ENCODE data around the gene ANXA2R. TPM values are rescaled to one million over a fixed set of nuclear protein-coding genes. Genes with fewer than 3 reads are reported as not detected.
A peak's percentile ranks its signal among the peaks of the same experiment; 100 is the strongest.

The ANXA2R gene
- total RNA-seq, 4 donors from 2014 or later, result 0.57 to 2.5 (median 1.6) TPM

- peak; percentile 71 for DNase-seq
- 0% methylated on average over 12 to 28 of the region's 45 CpGs for WGBS, 2 donors
- H3K27me3 ChIP-seq, result no peaks in the 10 kb centered on the region
- H3K9me3 ChIP-seq, result no peaks in the 10 kb centered on the region
- H3K4me3 ChIP-seq, result peak overlapping the region; percentile 64 to 84 (median 81)
- peak overlapping the region; percentile 97 to 99 (median 99) for H3K27ac ChIP-seq
- peaks cover 11 to 45% (median 19%) of the 10 kb centered on the region in 3 donors for H3K4me1 ChIP-seq
- TF ChIP-seq CTCF (IDR thresholded peaks at IDR 0.05), result peak in 2 of 6 experiments; percentile 5 to 7
- TF ChIP-seq POLR2A (IDR thresholded peaks at IDR 0.05), result peak in 3 of 4 donors; percentile 16 to 77 (median 54)
- H3K36me3 ChIP-seq, result peaks cover 6 to 24% (median 14%) of the 10 kb centered on the region in 3 donors
- intact Hi-C loops (cut with DNase I), result loop anchor here (5.0 kb wide), 1 partner anchor 55 kb away; the partner anchor contains the start of gene ZNF131
These were observed 27.0 kb upstream of the ANXA2R start for GRCh38 chr5:43066799-43067741.

GRCh38 chr5:43065948-43066798 lies 26.1 kb upstream of the ANXA2R start:
- TF ChIP-seq CTCF (IDR thresholded peaks at IDR 0.05), result no peak
- TF ChIP-seq POLR2A (IDR thresholded peaks at IDR 0.05), result peak in 2 of 4 donors; percentile 26 to 62
- Histone ChIP-seq H3K4me1 (peaks cover 11 to 45% (median 19%) of the 10 kb centered on the region in 3 donors), H3K36me3 (peaks cover 4 to 15% (median 7%) of the 10 kb centered on the region in 3 donors), H3K9me3 (no peaks in the 10 kb centered on the region), H3K4me3 (peak overlapping the region; percentile 64 to 84 (median 81)), H3K27ac (peak overlapping the region; percentile 97 to 99 (median 99)), H3K27me3 (no peaks in the 10 kb centered on the region)
- no peak for DNase-seq
- WGBS, 2 donors, result 0 to 1% methylated on average over 46 to 57 of the region's 75 CpGs
- intact Hi-C loops (cut with DNase I), result loop anchor here (5.0 kb wide), 1 partner anchor 56 kb away; the partner anchor contains the start of gene ZNF131

GRCh38 chr5:43065387-43065947 lies 25.3 kb upstream of the ANXA2R start:
- peaks cover 11 to 43% (median 19%) of the 10 kb centered on the region in 3 donors for H3K4me1 ChIP-seq
- no peaks in the 10 kb centered on the region for H3K27me3 ChIP-seq
- H3K36me3 ChIP-seq, result peaks cover 0 to 8% (median 0%) of the 10 kb centered on the region in 3 donors
- peak overlapping the region; percentile 64 to 84 (median 81) for H3K4me3 ChIP-seq
- intact Hi-C loops (cut with DNase I), result loop anchor here (5.0 kb wide), 1 partner anchor 57 kb away; the partner anchor contains the start of gene ZNF131
- TF ChIP-seq CTCF (IDR thresholded peaks at IDR 0.05) (no peak), POLR2A (IDR thresholded peaks at IDR 0.05) (no peak)
- peak overlapping the region; percentile 97 to 99 (median 99) for H3K27ac ChIP-seq
- DNase-seq, result no peak
- 1% methylated on average over 18 of the region's 18 CpGs for WGBS, 2 donors
- H3K9me3 ChIP-seq, result no peaks in the 10 kb centered on the region

GRCh38 chr5:43063721-43064171 lies 23.6 kb upstream of the ANXA2R start:
- intact Hi-C loops (cut with DNase I), result no loop called here
- TF ChIP-seq POLR2A (IDR thresholded peaks at IDR 0.05) (no peak), CTCF (IDR thresholded peaks at IDR 0.05) (no peak)
- Histone ChIP-seq H3K27me3 (no peaks in the 10 kb centered on the region), H3K9me3 (no peaks in the 10 kb centered on the region), H3K36me3 (no peaks in the 10 kb centered on the region), H3K4me1 (peaks cover 11 to 26% (median 12%) of the 10 kb centered on the region in 3 donors), H3K27ac (peak overlapping the region; percentile 18 to 99 (median 99)), H3K4me3 (no peak overlapping the region)
- no peak for DNase-seq
- 83 to 86% methylated on average over 4 to 12 of the region's 12 CpGs for WGBS, 2 donors
